K562 (cell line): Measurements from ENCODE around the gene PBRM1. TPM values are rescaled to one million over a fixed set of nuclear protein-coding genes. Genes with fewer than 3 reads are reported as not detected.

ENCODE experiments used
- polyA plus RNA-seq, 8 experiments: library from polyadenylated mRNA; depleted of rRNA in 4 of 8; stranded (reverse) in 5 of 8; unstranded in 3 of 8; fragments of >200 nt; fragmentation: Nextera tagmentation in 2 of 8; fragmentation: Illumina TruSeq in 1 of 8; extraction: Ambion mirVana in 2 of 8; extraction: Trizol in 1 of 8; gene quantifications; 2 replicates each; pipeline versions ENCODE4 v1.2.1 to v1.2.3, GENCODE V29; 2011 to 2014; ENCODE audit warnings: inconsistent platforms in 1 of 8, missing spikeins in 1 of 8
- small RNA-seq: library from RNA; depleted of rRNA; stranded (forward); fragments of <200 nt; gene quantifications from one replicate; pipeline ENCODE3, GENCODE V24; 2014
- total RNA-seq, 7 experiments: library from RNA; depleted of rRNA in 6 of 7; stranded (reverse); fragments of >200 nt in 6 of 7; fragmentation: Illumina TruSeq in 2 of 7; extraction: Trizol in 2 of 7; gene quantifications; 2 replicates each; pipeline versions ENCODE4 v1.2.1 to v1.2.3, GENCODE V29; 2011 to 2021; ENCODE audit warnings: low replicate concordance in 1 of 7

Gene PBRM1
- total and polyA plus RNA-seq, 9 of the 15 experiments (the other 6 are each of a cell fraction or from before 2014, with no cell fraction given): 3.9 to 31.8 (median 19.0) TPM

Small RNA genes within 50 kb of the gene (small RNA-seq; reads per million reads assigned to genes)
- gene AC006254.2 (not detected), gene RF00569 (4,029 reads per million, percentile 100 among the genes with 10 or more reads in this experiment), gene RF01183 (not detected), gene RNU6-856P (not detected), gene RNU6ATAC16P (not detected), gene SNORD19 (0.29 reads per million), gene SNORD19B (not detected), gene SNORD69 (2,603 reads per million, percentile 100 among the genes with 10 or more reads in this experiment)

Other genes with a start within 250 kb of the PBRM1 start
Only the 7 nearest of the 15 such genes appear.
- 157 and 168 TPM in 2 replicates for gene GNL3, start 119 bp upstream of the PBRM1 start, total RNA-seq (2014; rRNA removed)
- gene GNL3, start 119 bp upstream of the PBRM1 start, total RNA-seq (2014; rRNA removed; fragmentation: Illumina TruSeq; extraction: Trizol): 240 and 284 TPM in 2 replicates
- 253 and 284 TPM in 2 replicates for gene GNL3, start 119 bp upstream of the PBRM1 start, total RNA-seq (2015; rRNA removed; fragmentation: Illumina TruSeq; extraction: Trizol)
- 132 and 146 TPM in 2 replicates for gene GNL3, start 119 bp upstream of the PBRM1 start, total RNA-seq (2021)
- 156 and 166 TPM in 2 replicates for gene GNL3, start 119 bp upstream of the PBRM1 start, polyA plus RNA-seq (2011; rRNA removed)
- 239 and 287 TPM in 2 replicates for gene GNL3, start 119 bp upstream of the PBRM1 start, polyA plus RNA-seq (2014; fragmentation: Illumina TruSeq; extraction: Trizol)
- gene GNL3, start 119 bp upstream of the PBRM1 start, polyA plus RNA-seq (2014; fragmentation: Nextera tagmentation; extraction: Ambion mirVana): 100 to 1,000 TPM; 220 to 313 TPM
- 210 and 219 TPM in 2 replicates for gene GNL3, start 119 bp upstream of the PBRM1 start, polyA plus RNA-seq (2014; rRNA removed)
- 31.3 and 33.0 TPM in 2 replicates for gene GLT8D1, start 19.9 kb upstream of the PBRM1 start, total RNA-seq (2014; rRNA removed)
- 34.7 and 38.5 TPM in 2 replicates for gene GLT8D1, start 19.9 kb upstream of the PBRM1 start, total RNA-seq (2014; rRNA removed; fragmentation: Illumina TruSeq; extraction: Trizol)
- gene GLT8D1, start 19.9 kb upstream of the PBRM1 start, total RNA-seq (2015; rRNA removed; fragmentation: Illumina TruSeq; extraction: Trizol): 33.1 and 34.8 TPM in 2 replicates
- gene GLT8D1, start 19.9 kb upstream of the PBRM1 start, total RNA-seq (2021): 26.7 and 28.6 TPM in 2 replicates
- gene GLT8D1, start 19.9 kb upstream of the PBRM1 start, polyA plus RNA-seq (2011; rRNA removed): 59.5 and 65.9 TPM in 2 replicates
- 38.6 and 43.7 TPM in 2 replicates for gene GLT8D1, start 19.9 kb upstream of the PBRM1 start, polyA plus RNA-seq (2014; fragmentation: Illumina TruSeq; extraction: Trizol)
- gene GLT8D1, start 19.9 kb upstream of the PBRM1 start, polyA plus RNA-seq (2014; fragmentation: Nextera tagmentation; extraction: Ambion mirVana): 10 to 100 TPM; 14.1 to 21.6 TPM
- gene GLT8D1, start 19.9 kb upstream of the PBRM1 start, polyA plus RNA-seq (2014; rRNA removed): 33.7 and 34.4 TPM in 2 replicates
- gene SPCS1, start 20.2 kb upstream of the PBRM1 start, total RNA-seq (2014; rRNA removed): 66.4 and 85.0 TPM in 2 replicates
- gene SPCS1, start 20.2 kb upstream of the PBRM1 start, total RNA-seq (2014; rRNA removed; fragmentation: Illumina TruSeq; extraction: Trizol): 110 and 134 TPM in 2 replicates
- gene SPCS1, start 20.2 kb upstream of the PBRM1 start, total RNA-seq (2015; rRNA removed; fragmentation: Illumina TruSeq; extraction: Trizol): 124 and 127 TPM in 2 replicates
- gene SPCS1, start 20.2 kb upstream of the PBRM1 start, total RNA-seq (2021): 103 and 110 TPM in 2 replicates
- gene SPCS1, start 20.2 kb upstream of the PBRM1 start, polyA plus RNA-seq (2011; rRNA removed): 62.3 and 73.9 TPM in 2 replicates
- 127 and 141 TPM in 2 replicates for gene SPCS1, start 20.2 kb upstream of the PBRM1 start, polyA plus RNA-seq (2014; fragmentation: Illumina TruSeq; extraction: Trizol)
- gene SPCS1, start 20.2 kb upstream of the PBRM1 start, polyA plus RNA-seq (2014; fragmentation: Nextera tagmentation; extraction: Ambion mirVana): 100 to 1,000 TPM; 504 to 567 TPM
- 107 and 136 TPM in 2 replicates for gene SPCS1, start 20.2 kb upstream of the PBRM1 start, polyA plus RNA-seq (2014; rRNA removed)
- 15.5 and 17.5 TPM in 2 replicates for gene NEK4, start 85.0 kb upstream of the PBRM1 start, total RNA-seq (2014; rRNA removed)
- gene NEK4, start 85.0 kb upstream of the PBRM1 start, total RNA-seq (2014; rRNA removed; fragmentation: Illumina TruSeq; extraction: Trizol): 20.9 and 22.7 TPM in 2 replicates
- 21.3 and 23.4 TPM in 2 replicates for gene NEK4, start 85.0 kb upstream of the PBRM1 start, total RNA-seq (2015; rRNA removed; fragmentation: Illumina TruSeq; extraction: Trizol)
- gene NEK4, start 85.0 kb upstream of the PBRM1 start, total RNA-seq (2021): 17.6 and 23.1 TPM in 2 replicates
- 16.5 and 17.7 TPM in 2 replicates for gene NEK4, start 85.0 kb upstream of the PBRM1 start, polyA plus RNA-seq (2011; rRNA removed)
- gene NEK4, start 85.0 kb upstream of the PBRM1 start, polyA plus RNA-seq (2014; fragmentation: Illumina TruSeq; extraction: Trizol): 13.3 and 16.6 TPM in 2 replicates
- gene NEK4, start 85.0 kb upstream of the PBRM1 start, polyA plus RNA-seq (2014; fragmentation: Nextera tagmentation; extraction: Ambion mirVana): 1 to 10 TPM; 5.8 to 6.9 TPM
- gene NEK4, start 85.0 kb upstream of the PBRM1 start, polyA plus RNA-seq (2014; rRNA removed): 11.2 and 11.3 TPM in 2 replicates
- not detected in 2 replicates for gene ITIH1, start 91.7 kb upstream of the PBRM1 start, total RNA-seq (2014; rRNA removed)
- gene ITIH1, start 91.7 kb upstream of the PBRM1 start, total RNA-seq (2014; rRNA removed; fragmentation: Illumina TruSeq; extraction: Trizol): not detected in 2 replicates
- not detected in 2 replicates for gene ITIH1, start 91.7 kb upstream of the PBRM1 start, total RNA-seq (2015; rRNA removed; fragmentation: Illumina TruSeq; extraction: Trizol)
- gene ITIH1, start 91.7 kb upstream of the PBRM1 start, total RNA-seq (2021): 0.11 and 0.31 TPM in 2 replicates
- not detected in 2 replicates for gene ITIH1, start 91.7 kb upstream of the PBRM1 start, polyA plus RNA-seq (2011; rRNA removed)
- gene ITIH1, start 91.7 kb upstream of the PBRM1 start, polyA plus RNA-seq (2014; fragmentation: Illumina TruSeq; extraction: Trizol): not detected in 2 replicates
- not detected for gene ITIH1, start 91.7 kb upstream of the PBRM1 start, polyA plus RNA-seq (2014; fragmentation: Nextera tagmentation; extraction: Ambion mirVana)
- not detected in 2 replicates for gene ITIH1, start 91.7 kb upstream of the PBRM1 start, polyA plus RNA-seq (2014; rRNA removed)
- not detected in 2 replicates for gene ITIH3, start 108.9 kb upstream of the PBRM1 start, total RNA-seq (2014; rRNA removed)
- gene ITIH3, start 108.9 kb upstream of the PBRM1 start, total RNA-seq (2014; rRNA removed; fragmentation: Illumina TruSeq; extraction: Trizol): 0.07 TPM in 1 of 2 replicates, not detected in the other
- gene ITIH3, start 108.9 kb upstream of the PBRM1 start, total RNA-seq (2015; rRNA removed; fragmentation: Illumina TruSeq; extraction: Trizol): not detected in 2 replicates
- gene ITIH3, start 108.9 kb upstream of the PBRM1 start, total RNA-seq (2021): 0.25 and 0.35 TPM in 2 replicates
- not detected in 2 replicates for gene ITIH3, start 108.9 kb upstream of the PBRM1 start, polyA plus RNA-seq (2011; rRNA removed)
- not detected in 2 replicates for gene ITIH3, start 108.9 kb upstream of the PBRM1 start, polyA plus RNA-seq (2014; fragmentation: Illumina TruSeq; extraction: Trizol)
- not detected for gene ITIH3, start 108.9 kb upstream of the PBRM1 start, polyA plus RNA-seq (2014; fragmentation: Nextera tagmentation; extraction: Ambion mirVana)
- gene ITIH3, start 108.9 kb upstream of the PBRM1 start, polyA plus RNA-seq (2014; rRNA removed): not detected in 2 replicates
- gene ITIH4, start 144.8 kb upstream of the PBRM1 start, total RNA-seq (2014; rRNA removed): 0.09 TPM in 1 of 2 replicates, not detected in the other
- gene ITIH4, start 144.8 kb upstream of the PBRM1 start, total RNA-seq (2014; rRNA removed; fragmentation: Illumina TruSeq; extraction: Trizol): not detected in 2 replicates
- not detected in 2 replicates for gene ITIH4, start 144.8 kb upstream of the PBRM1 start, total RNA-seq (2015; rRNA removed; fragmentation: Illumina TruSeq; extraction: Trizol)
- 0.62 and 0.96 TPM in 2 replicates for gene ITIH4, start 144.8 kb upstream of the PBRM1 start, total RNA-seq (2021)
- 0.20 TPM in 1 of 2 replicates, not detected in the other for gene ITIH4, start 144.8 kb upstream of the PBRM1 start, polyA plus RNA-seq (2011; rRNA removed)
- not detected in 2 replicates for gene ITIH4, start 144.8 kb upstream of the PBRM1 start, polyA plus RNA-seq (2014; fragmentation: Illumina TruSeq; extraction: Trizol)
- gene ITIH4, start 144.8 kb upstream of the PBRM1 start, polyA plus RNA-seq (2014; fragmentation: Nextera tagmentation; extraction: Ambion mirVana): not detected
- not detected in 2 replicates for gene ITIH4, start 144.8 kb upstream of the PBRM1 start, polyA plus RNA-seq (2014; rRNA removed)